H1 (cell line): ENCODE measurements around the gene FRA10AC1. TPM values are rescaled to one million over a fixed set of nuclear protein-coding genes. Genes with fewer than 3 reads are reported as not detected.

Experiments used
- CTCF ChIA-PET: fragments of 300-600 bp; sonication (Branson Sonifier 250); formaldehyde crosslinking; loops from one replicate; lab custom pipeline; 2021; ENCODE audit not compliant: partially characterized antibody; lab: Charles Lee
- POLR2A ChIA-PET: fragments of 300-600 bp; sonication (Branson Sonifier 250); formaldehyde crosslinking; loops from one replicate; lab custom pipeline; 2021; ENCODE audit warnings: inconsistent platforms; ENCODE audit not compliant: partially characterized antibody; lab: Charles Lee
- DNase-seq, 2 experiments: peaks; one replicate each; pipeline versions ENCODE4 v3.0.0 to v3.0.0-alpha.2; 2010 to 2022; ENCODE audit warnings: low spot score in 2 of 2, low read depth in 1 of 2, mixed read lengths in 1 of 2
- FAIRE-seq: peaks from 2 replicates; lab custom pipeline; 2011; peaks lifted over from hg19 to GRCh38; lab: Jason Lieb, UNC
- H2AFZ ChIP-seq: 2 replicates; pipeline ENCODE4 v1.8.1; 2012; ENCODE audit warnings: low read length, inconsistent platforms
- H2AK5ac ChIP-seq: 2 replicates; pipeline ENCODE4 v1.6.1; 2013; ENCODE audit warnings: low read depth, low read length
- H2BK120ac ChIP-seq: replicated peaks from 2 replicates; pipeline ENCODE3; 2013; ENCODE audit warnings: low read depth, low read length, inconsistent platforms
- H2BK12ac ChIP-seq: 2 replicates; pipeline ENCODE4 v1.6.1; 2013; ENCODE audit warnings: low read depth, low read length
- H2BK15ac ChIP-seq: 2 replicates; pipeline ENCODE4 v1.6.1; 2013; ENCODE audit warnings: low read length
- H2BK20ac ChIP-seq: 2 replicates; pipeline ENCODE4 v1.6.1; 2013; ENCODE audit warnings: low read length
- H2BK5ac ChIP-seq: 2 replicates; pipeline ENCODE4 v1.6.1; 2013; ENCODE audit warnings: low read depth, low read length
- H3K14ac ChIP-seq: 2 replicates; pipeline ENCODE4 v1.6.1; 2013; ENCODE audit warnings: inconsistent platforms; ENCODE audit not compliant: insufficient read length
- H3K18ac ChIP-seq: 2 replicates; pipeline ENCODE4 v1.6.1; 2013; ENCODE audit warnings: low read length; ENCODE audit errors: extremely low read depth
- H3K23ac ChIP-seq: 2 replicates; pipeline ENCODE4 v1.6.1; 2013; ENCODE audit warnings: inconsistent platforms; ENCODE audit not compliant: insufficient read length
- H3K23me2 ChIP-seq: 2 replicates; pipeline ENCODE4 v1.6.1; 2013; ENCODE audit warnings: low read depth, low read length
- H3K27ac ChIP-seq: 2 replicates; pipeline ENCODE4 v1.6.1; 2011; ENCODE audit warnings: low read depth, low read length, inconsistent platforms
- H3K27me3 ChIP-seq, 4 experiments: replicated peaks in 1 of 4; 1 replicate in 1 of 4; 2 replicates in 3 of 4; pipeline versions ENCODE4 v1.6.1 to v1.8.1; 2011 to 2013; ENCODE audit warnings: low read length in 3 of 4, mild to moderate bottlenecking in 3 of 4, inconsistent platforms in 2 of 4, mixed read lengths in 2 of 4, moderate library complexity in 1 of 4; ENCODE audit not compliant: control insufficient read depth in 3 of 4, insufficient read depth in 3 of 4; ENCODE audit errors: extremely low read depth in 1 of 4
- H3K36me3 ChIP-seq, 4 experiments: 2 replicates each; pipeline versions ENCODE4 v1.6.1 to v1.8.1; 2011 to 2013; ENCODE audit warnings: mild to moderate bottlenecking in 4 of 4, low read length in 3 of 4, moderate library complexity in 2 of 4, control low read depth in 1 of 4, inconsistent platforms in 1 of 4; ENCODE audit not compliant: insufficient read depth in 4 of 4, control insufficient read depth in 2 of 4
- H3K4ac ChIP-seq: replicated peaks from 2 replicates; pipeline ENCODE3; 2013; ENCODE audit warnings: low read length, low read depth, mixed read lengths, inconsistent platforms; ENCODE audit not compliant: insufficient read length
- H3K4me1 ChIP-seq, 4 experiments: replicated peaks in 1 of 4; 1 replicate in 1 of 4; 2 replicates in 3 of 4; pipeline versions ENCODE4 v1.6.1 to v1.8.1; 2011 to 2013; ENCODE audit warnings: low read length in 3 of 4, inconsistent platforms in 2 of 4, mixed read lengths in 1 of 4; ENCODE audit not compliant: insufficient read depth in 4 of 4, control insufficient read depth in 3 of 4
- H3K4me2 ChIP-seq, 2 experiments: 2 replicates each; pipeline versions ENCODE4 v1.6.1 to v1.8.1; 2011 to 2013; ENCODE audit warnings: low read depth in 2 of 2, low read length in 2 of 2, control low read depth in 1 of 2, inconsistent platforms in 1 of 2, mild to moderate bottlenecking in 1 of 2; ENCODE audit not compliant: insufficient read depth in 1 of 2
- H3K4me3 ChIP-seq, 4 experiments: fragments of 200-600, 300-600 bp in 1 of 4; sonication (generic), shearing (Covaris generic), sonication (Bioruptor Twin) in 1 of 4; 2 replicates each; pipeline versions ENCODE4 v1.5.1 to v1.8.1; 2011 to 2016; ENCODE audit warnings: low read length in 4 of 4, low read depth in 3 of 4, control low read depth in 2 of 4, inconsistent platforms in 2 of 4, mild to moderate bottlenecking in 2 of 4, mixed read lengths in 1 of 4, moderate library complexity in 1 of 4; ENCODE audit not compliant: insufficient read depth in 2 of 4; ENCODE audit errors: extremely low read depth in 1 of 4
- H3K56ac ChIP-seq: replicated peaks from 2 replicates; pipeline ENCODE3; 2013; ENCODE audit warnings: low read depth, mild to moderate bottlenecking, mixed read lengths, low read length, inconsistent platforms; ENCODE audit not compliant: insufficient read length
- H3K79me1 ChIP-seq: 2 replicates; pipeline ENCODE4 v1.6.1; 2013; ENCODE audit warnings: low read depth, low read length, control low read depth
- H3K79me2 ChIP-seq, 2 experiments: 2 replicates each; pipeline versions ENCODE4 v1.6.1 to v1.8.1; 2012 to 2013; ENCODE audit warnings: low read length in 2 of 2, mild to moderate bottlenecking in 2 of 2, inconsistent platforms in 1 of 2; ENCODE audit not compliant: insufficient read depth in 2 of 2, control insufficient read depth in 1 of 2
- H3K9ac ChIP-seq, 4 experiments: replicated peaks in 1 of 4; 1 replicate in 1 of 4; 2 replicates in 3 of 4; pipeline versions ENCODE4 v1.6.1 to v1.8.1; 2011 to 2013; ENCODE audit warnings: low read depth in 3 of 4, low read length in 3 of 4, control low read depth in 2 of 4, mild to moderate bottlenecking in 2 of 4, moderate library complexity in 2 of 4, inconsistent platforms in 1 of 4; ENCODE audit errors: extremely low read depth in 1 of 4
- H3K9me3 ChIP-seq, 2 experiments: 2 replicates each; pipeline versions ENCODE4 v1.6.1 to v1.8.1; 2012 to 2013; ENCODE audit warnings: mild to moderate bottlenecking in 2 of 2, moderate library complexity in 2 of 2, control low read depth in 1 of 2, inconsistent platforms in 1 of 2, low read depth in 1 of 2, low read length in 1 of 2, mixed read lengths in 1 of 2; ENCODE audit not compliant: insufficient read depth in 2 of 2
- H4K20me1 ChIP-seq, 2 experiments: replicated peaks in 1 of 2; 2 replicates each; pipeline versions ENCODE3 to v1.8.1; 2011 to 2013; ENCODE audit warnings: inconsistent platforms in 2 of 2, low read length in 2 of 2, mild to moderate bottlenecking in 1 of 2; ENCODE audit not compliant: insufficient read depth in 2 of 2, control insufficient read depth in 1 of 2
- H4K5ac ChIP-seq: 2 replicates; pipeline ENCODE4 v1.6.1; 2013; ENCODE audit warnings: low read length, low read depth, mixed read lengths, inconsistent platforms; ENCODE audit not compliant: insufficient read length
- H4K8ac ChIP-seq: 2 replicates; pipeline ENCODE4 v1.8.0; 2013; ENCODE audit warnings: mild to moderate bottlenecking, moderate library complexity, low read length, inconsistent platforms; ENCODE audit not compliant: insufficient read depth; ENCODE audit errors: extremely low read depth
- H4K91ac ChIP-seq: replicated peaks from 2 replicates; pipeline ENCODE3; 2013; ENCODE audit warnings: low read length, mixed read lengths, inconsistent platforms; ENCODE audit not compliant: insufficient read length
- ATF2 ChIP-seq: IDR thresholded peaks from 2 replicates; pipeline ENCODE4 v1.6.1; 2012; ENCODE audit warnings: low read length, inconsistent platforms
- BACH1 ChIP-seq: IDR thresholded peaks from 2 replicates; pipeline ENCODE4 v1.6.1; 2012; ENCODE audit warnings: low read length, improper control_type of control experiment
- CBX8 ChIP-seq: fragments of 300-800, 300-1000 bp; sonication (generic); IDR thresholded peaks from 2 replicates; pipeline ENCODE4 v1.7.1; 2016; ENCODE audit warnings: low read depth, low read length, borderline replicate concordance
- E2F6 ChIP-seq: IDR thresholded peaks from 2 replicates; pipeline ENCODE4 v1.6.1; 2012; ENCODE audit warnings: inconsistent platforms
- EZH2 ChIP-seq: fragments of 200-600 bp; sonication (generic); IDR thresholded peaks from 2 replicates; pipeline ENCODE4 v1.7.1; 2012; ENCODE audit warnings: low read depth, mild to moderate bottlenecking, moderate library complexity, low read length, inconsistent platforms; ENCODE audit not compliant: severe bottlenecking
- NANOG ChIP-seq: IDR thresholded peaks from 2 replicates; pipeline ENCODE4 v1.6.1; 2011; ENCODE audit warnings: low read length, low read depth, mild to moderate bottlenecking, inconsistent platforms; ENCODE audit not compliant: insufficient read depth, poor library complexity, severe bottlenecking
- POU5F1 ChIP-seq: IDR thresholded peaks from 2 replicates; pipeline ENCODE4 v1.6.1; 2011; ENCODE audit warnings: low read depth, mild to moderate bottlenecking, low read length, moderate library complexity
- SIRT6 ChIP-seq: IDR thresholded peaks from one replicate; pipeline ENCODE4 v1.7.1; 2012; ENCODE audit warnings: low read length, inconsistent platforms
- SUZ12 ChIP-seq: fragments of 200-600 bp; sonication (generic); IDR thresholded peaks from 2 replicates; pipeline ENCODE4 v1.6.1; 2012; ENCODE audit warnings: mild to moderate bottlenecking, inconsistent platforms, low read length, moderate library complexity, mixed read lengths
- TCF12 ChIP-seq: IDR thresholded peaks from 2 replicates; pipeline ENCODE4 v1.6.1; 2011; ENCODE audit warnings: low read depth, mild to moderate bottlenecking, low read length
- USF2 ChIP-seq: IDR thresholded peaks from 2 replicates; pipeline ENCODE4 v1.6.1; 2011; ENCODE audit warnings: low read length, improper control_type of control experiment
- WGBS, 2 experiments: shearing (Covaris generic) in 1 of 2; methylation state at CpG; one replicate each; pipeline versions ENCODE4 v1.1.6 to v1.1.7; 2013 to 2015; ENCODE audit warnings: low lambda C conversion rate in 2 of 2, mixed read lengths in 2 of 2, inconsistent platforms in 1 of 2, low coverage in 1 of 2, missing lambda C conversion rate in 1 of 2; ENCODE audit not compliant: insufficient replicate concordance in 2 of 2, insufficient coverage in 1 of 2, insufficient read length in 1 of 2; ENCODE audit errors: extremely low coverage in 1 of 2, missing lambda C conversion rate in 1 of 2; 5-methylcytosine and 5-hydroxymethylcytosine counted together
- polyA plus RNA-seq, 7 experiments: library from polyadenylated mRNA; depleted of rRNA in 3 of 7; stranded (reverse) in 5 of 7; unstranded in 2 of 7; fragments of >200 nt in 5 of 7; fragments of 200-250 nt in 2 of 7; gene quantifications; 1 replicate in 5 of 7; 2 replicates in 1 of 7; 4 replicates in 1 of 7; pipeline versions ENCODE4 v1.2.1 to v1.2.3, GENCODE V29; 2011 to 2013; ENCODE audit warnings: missing spikeins in 2 of 7, mixed read lengths in 2 of 7
- total RNA-seq: library from RNA; stranded (reverse); fragmentation: NEBNext Ultra II Directional; extraction: Animal tissue kit (Norgen Biotek cat#: 25700); gene quantifications from 2 replicates; pipeline ENCODE4 v1.2.1, GENCODE V29; 2021

The FRA10AC1 gene
- total and polyA plus RNA-seq, 2 of the 8 experiments (the other 6 are each of a cell fraction or from before 2014, with no cell fraction given) = 4.4 to 13.5 TPM

GRCh38 chr10:93667795-93668194 is 34.6 kb downstream of the FRA10AC1 start:
- no peaks in the 10 kb centered on the region for H3K4me1 ChIP-seq
- no peak overlapping the region for H4K5ac ChIP-seq
- no peaks in the 10 kb centered on the region for H3K23me2 ChIP-seq
- ChIA-PET CTCF (interaction anchor here (1.3 kb wide), 1 partner anchor 113 kb away, joined by 4 read pairs; no protein-coding TSS in a partner anchor), POLR2A (no interaction called here)
- no peaks in the 10 kb centered on the region for H3K79me2 ChIP-seq
- no peak overlapping the region for H3K56ac ChIP-seq
- no peak overlapping the region for H2BK5ac ChIP-seq
- H3K79me1 ChIP-seq = no peaks in the 10 kb centered on the region
- no peak overlapping the region for H3K23ac ChIP-seq
- H3K27ac ChIP-seq = no peak overlapping the region
- H2BK15ac ChIP-seq = no peak overlapping the region
- H3K4me2 ChIP-seq = no peak overlapping the region
- no peak overlapping the region for H4K91ac ChIP-seq
- no peak overlapping the region for H3K4me3 ChIP-seq
- no peaks in the 10 kb centered on the region for H3K9me3 ChIP-seq
- no peak overlapping the region for H3K18ac ChIP-seq
- H3K27me3 ChIP-seq = no peaks in the 10 kb centered on the region
- no peak overlapping the region for H4K8ac ChIP-seq
- no peak overlapping the region for H2AFZ ChIP-seq
- peaks cover 0 to 2% of the 10 kb centered on the region in 2 experiments for H4K20me1 ChIP-seq
- no peak overlapping the region for H3K9ac ChIP-seq
- no peak overlapping the region for H2BK12ac ChIP-seq
- 94% methylated on average over 3 of the region's 3 CpGs; no CpG with 5 or more reads in 1 of the 2 experiments for WGBS, 2 experiments
- FAIRE-seq (no peak), DNase-seq (no peak)
- H2AK5ac ChIP-seq = no peak overlapping the region
- H3K4ac ChIP-seq = no peak overlapping the region
- H3K14ac ChIP-seq = no peak overlapping the region
- no peak overlapping the region for H2BK120ac ChIP-seq
- no peak overlapping the region for H2BK20ac ChIP-seq
- peaks cover 0 to 32% (median 7%) of the 10 kb centered on the region in 4 experiments; a peak in 4 of 8 replicates for H3K36me3 ChIP-seq
- TF ChIP-seq SIRT6 = no peak
- TF ChIP-seq NANOG = no peak
- TF ChIP-seq POU5F1 = no peak
- no peak for TF ChIP-seq E2F6
- no peak for TF ChIP-seq TCF12
- TF ChIP-seq SUZ12 = no peak
- no peak for TF ChIP-seq BACH1
- TF ChIP-seq EZH2 = no peak
- TF ChIP-seq USF2 = no peak
- TF ChIP-seq ATF2 = no peak
- no peak for TF ChIP-seq CBX8
